Activated T-cell treated with anti-CD3 and anti-CD28 coated beads for 4 hours (primary cell): Measurements from ENCODE around the gene EXOC7.

Experiments
- DNase-seq: peaks from one replicate; pipeline ENCODE4 v3.0.0-alpha.2; 2020

Gene EXOC7

DNA sequence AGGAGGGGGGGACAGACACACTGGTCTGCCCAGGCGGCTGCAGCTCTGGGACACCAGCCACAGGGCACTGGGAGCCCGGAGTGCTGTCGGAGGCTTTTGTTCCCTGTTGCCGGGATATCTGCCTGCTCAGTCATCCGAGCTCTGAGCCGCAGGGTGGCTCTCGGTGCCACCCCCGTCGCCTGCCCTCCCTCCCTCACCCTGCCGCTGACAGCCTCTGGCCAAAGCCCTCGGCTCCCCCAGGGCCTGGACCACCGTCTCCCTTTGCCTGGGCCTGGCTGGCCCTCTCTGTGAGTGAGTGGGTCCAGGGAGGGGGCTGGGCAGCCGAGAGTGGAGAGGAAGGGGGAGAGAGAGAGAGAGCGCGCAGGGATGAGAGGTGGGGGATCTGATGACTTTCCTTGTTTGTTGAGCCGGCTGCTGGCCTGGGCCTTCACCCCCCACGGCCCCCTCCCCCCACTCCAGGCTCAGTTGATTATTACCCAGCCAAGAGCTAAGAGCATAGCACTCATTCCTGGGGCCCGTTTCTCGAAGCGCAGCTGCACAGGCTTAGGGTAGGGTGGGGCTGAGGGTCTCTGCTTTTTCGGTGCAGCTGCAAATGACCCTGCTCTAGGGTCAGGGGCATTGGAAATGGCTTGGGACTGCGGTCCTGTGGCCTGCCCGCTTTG, 34.8 kb upstream of the EXOC7 start:
- no peak for DNase-seq

DNA sequence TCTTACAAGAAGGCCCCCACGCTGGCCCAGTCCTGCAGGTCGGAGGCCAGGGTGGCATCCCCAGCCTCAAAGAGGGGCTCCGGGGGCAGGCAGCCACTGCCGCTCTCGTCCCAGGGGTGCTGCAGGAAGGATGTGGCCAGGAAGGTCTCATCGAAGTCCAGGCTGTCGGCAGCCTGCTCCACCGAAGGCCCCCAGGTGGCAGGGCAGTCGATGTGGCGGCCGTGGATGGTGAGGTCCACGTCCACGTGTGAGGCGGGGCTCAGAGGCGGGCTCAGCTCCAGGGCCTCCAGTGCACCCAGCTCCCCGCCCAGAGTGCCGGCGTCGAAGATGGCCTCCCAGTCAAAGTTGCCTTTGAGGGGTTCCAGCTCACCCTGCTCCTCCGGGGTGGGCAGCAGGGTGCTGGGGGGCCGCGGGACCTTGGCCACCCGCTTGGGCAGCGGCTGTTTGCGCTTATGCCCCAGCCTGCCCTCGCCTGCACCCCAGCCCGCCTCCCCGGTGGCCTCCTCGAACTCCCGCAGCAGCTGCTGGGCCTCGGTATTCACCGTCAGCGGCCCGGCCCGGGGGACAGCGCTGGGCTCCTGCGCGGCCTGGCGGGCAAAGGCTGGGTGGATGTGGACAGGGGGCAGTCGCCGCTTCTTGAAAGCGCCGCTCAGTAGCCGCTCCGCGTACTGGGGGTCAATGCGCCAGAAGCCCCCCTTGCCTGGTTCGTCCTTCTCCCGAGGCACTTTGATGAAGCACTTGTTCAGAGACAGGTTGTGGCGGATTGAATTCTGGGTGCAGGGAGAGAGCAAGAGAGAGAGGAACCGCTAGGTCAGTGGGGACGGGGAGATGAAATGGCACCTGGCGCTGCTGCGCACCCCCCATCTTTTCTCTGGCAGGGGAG, 34.0 kb upstream of the EXOC7 start:
- DNase-seq = no peak

DNA sequence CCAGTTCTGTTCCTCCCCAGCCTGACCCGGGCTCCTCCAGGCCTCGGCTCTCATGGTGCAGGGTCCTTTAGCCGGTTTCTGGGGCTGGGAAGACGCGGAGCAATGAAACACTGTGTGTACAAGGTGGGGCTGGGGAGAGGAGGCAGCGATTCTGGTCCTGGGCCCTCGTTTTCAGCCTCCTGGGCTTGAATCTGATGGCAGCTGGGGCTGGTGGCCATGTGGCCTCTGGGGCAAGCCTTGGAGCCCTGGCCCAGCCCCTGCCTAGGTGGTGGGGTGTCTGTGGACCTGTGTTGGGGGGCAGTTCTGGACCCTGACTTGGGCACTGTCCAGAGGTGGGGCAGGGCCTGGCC, 33.4 kb upstream of the EXOC7 start:
- DNase-seq = no peak

DNA sequence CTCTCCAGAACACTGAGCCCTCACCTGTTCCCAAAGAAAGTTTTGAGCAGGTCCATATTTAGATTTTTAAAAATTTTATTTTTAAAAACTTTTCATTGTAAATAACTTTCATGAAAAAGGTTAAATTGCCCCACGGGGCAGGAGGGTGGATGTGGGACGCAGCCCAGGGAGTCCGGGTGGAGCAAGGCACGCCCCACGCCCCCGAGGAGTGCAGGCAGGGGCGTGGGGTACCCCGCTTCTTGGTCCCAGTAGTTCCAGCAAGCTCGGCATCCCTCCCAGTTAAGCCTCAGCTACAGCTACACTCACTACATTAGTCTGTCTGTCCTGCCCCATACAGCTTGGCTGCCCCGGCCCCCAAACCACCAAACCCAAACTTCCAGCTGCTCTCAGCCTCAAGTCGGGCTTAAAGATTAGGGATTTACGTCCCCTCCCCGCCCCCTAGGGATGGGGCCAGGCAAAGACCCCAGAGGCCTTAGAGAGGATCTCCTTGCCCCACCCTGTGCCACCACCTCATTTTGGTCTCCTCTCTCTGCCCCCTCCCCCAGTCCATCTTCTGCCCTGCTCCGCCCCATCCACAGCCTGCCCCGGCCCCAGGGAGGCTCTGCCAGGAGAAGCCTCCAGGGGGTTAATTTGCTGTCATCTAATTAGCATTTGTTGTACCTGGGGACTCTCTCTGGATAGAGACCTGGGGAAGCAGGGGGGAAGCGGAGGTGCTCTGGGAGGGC, 32.9 kb upstream of the EXOC7 start:
- DNase-seq = no peak

DNA sequence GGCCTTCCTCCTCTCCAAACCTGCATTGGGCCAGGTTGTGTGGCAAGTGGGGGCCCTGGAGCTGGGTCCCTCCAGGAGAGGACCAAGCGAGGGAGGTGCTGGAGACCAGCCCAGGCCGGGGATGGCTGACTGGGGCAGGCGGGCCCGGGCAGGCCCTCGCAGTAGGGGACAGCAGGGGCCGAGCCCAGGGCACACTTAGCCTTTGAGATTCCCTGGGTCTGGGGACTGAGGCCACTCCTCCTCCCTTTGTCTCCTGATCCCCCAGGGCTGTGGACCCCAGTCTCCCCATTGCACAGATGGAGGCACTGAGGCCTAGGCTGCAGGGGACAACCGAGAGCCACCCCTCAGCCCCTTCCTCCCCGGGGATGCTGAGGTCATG, 32.2 kb upstream of the EXOC7 start:
- DNase-seq = no peak

DNA sequence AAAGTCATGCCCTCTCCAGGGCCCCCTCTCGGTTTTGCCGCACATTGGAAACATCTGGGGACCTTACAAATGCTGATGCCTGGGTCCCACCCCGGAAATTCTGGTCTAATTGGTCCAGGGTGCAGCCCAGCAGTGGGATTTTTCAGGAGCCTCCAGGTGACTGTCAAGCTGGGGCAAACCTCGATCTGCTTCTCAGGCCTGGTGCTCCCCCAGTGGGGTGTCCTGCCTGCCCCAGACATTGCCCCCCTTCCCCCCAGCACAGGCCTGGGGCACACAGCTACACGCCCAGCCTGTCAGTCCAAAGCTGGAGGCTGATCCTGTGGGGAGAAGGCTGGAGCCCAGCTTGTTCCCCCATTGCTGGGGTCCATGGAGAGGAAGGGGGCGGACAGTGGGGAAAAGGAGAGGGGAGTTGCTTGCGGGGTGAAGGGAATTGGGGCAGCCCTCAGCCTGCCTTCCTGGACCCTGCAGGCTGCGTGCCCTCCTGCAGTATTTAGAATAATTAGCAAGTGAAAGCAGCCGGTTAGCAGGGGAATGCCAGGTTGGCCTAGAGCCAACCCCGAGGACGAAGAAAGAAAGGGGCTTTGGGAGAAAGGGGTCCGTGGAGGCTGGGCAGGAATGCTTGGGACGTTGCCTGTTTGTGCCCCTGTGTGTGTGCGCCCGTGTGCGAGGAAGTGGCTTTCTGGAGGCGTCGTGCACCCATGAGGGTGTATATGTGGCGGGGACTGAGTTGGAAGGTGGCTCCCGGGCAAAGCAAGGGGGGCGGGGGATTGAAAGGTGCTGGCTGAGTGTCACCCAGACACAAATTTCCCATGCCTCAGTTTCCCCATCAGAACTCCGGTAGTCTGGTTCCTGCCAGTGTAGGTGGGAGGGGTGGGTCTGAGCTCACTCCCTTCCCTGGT, 31.6 kb upstream of the EXOC7 start:
- no peak for DNase-seq

DNA sequence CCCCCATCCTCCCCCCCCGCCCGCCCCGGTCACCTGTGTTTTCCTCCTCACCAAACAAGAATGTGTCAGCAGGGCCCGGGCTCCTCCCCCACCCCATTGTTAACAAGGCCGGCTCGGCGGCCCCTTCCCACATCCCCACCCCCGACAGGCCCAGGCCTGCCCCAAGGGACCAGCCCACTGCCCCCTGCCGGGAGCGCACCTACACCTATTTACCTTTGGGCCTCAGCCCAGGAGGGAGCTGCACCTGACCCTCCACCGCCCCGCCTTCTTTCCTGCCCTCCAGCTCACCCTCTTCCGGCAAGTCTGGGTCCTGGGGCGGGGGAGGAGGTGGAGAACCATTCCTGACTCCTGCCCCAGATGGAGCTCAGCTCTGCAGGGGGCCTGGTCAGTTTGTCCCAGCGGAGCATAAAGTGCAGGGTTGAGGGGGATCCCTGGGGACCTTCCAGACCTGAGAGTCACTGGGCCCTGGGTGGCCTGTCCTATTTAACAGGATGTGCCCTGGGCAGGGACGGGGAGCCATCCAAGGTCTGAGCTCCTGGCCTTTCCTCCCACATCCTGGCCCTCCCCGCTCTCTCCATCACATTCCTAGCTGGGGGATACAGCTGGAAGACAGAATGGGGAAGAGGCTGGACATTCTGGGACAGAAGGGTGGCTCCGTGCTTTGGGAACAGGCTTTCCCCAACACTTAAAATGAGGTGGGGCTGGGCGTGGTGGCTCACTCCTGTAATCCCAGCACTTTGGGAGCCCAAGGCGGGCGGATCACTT, 29.2 kb upstream of the EXOC7 start:
- DNase-seq = no peak

DNA sequence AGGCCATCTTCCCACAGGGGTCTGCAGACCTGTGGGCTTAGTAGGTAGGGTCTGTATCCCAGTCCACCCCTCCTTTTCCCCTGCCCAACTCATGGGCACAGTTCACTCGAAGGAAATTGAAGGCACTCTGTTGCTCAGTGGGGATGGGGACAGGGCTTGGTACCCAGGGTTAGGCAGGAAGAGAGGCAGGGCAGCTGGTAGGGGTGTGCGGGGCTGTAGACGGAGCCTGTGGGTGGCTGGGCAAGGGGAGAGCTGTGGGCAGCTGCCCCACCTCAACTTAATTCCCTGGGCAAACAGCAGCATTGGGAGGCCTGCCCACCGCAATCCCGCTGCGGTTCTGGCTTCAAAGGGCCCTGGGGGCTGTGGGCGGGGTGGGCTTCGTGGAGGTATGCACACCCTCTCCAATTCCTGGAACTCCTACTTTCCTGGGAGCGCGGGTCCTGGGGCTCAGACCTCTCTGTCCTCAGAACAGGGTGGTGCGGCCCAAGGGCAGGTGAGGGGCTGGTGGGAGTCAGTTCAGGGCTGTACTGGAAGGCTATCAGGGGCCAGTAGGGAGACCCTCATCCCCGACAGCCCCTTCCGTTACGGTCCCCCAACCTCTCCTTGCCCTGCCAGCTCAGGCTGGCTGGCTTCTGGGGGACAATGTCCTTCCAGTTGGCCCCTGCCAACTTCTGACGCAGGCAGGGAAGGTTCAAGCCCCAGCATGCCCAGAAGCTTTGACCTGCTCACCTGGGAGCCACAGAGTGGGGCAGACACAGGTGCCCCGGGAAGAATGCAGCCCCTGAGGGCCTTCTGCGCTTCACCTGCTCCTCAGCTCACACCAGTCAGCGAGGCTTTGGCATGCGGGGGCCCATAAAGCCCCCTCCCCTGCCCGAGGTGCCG, 28.3 kb upstream of the EXOC7 start:
- DNase-seq = no peak

DNA sequence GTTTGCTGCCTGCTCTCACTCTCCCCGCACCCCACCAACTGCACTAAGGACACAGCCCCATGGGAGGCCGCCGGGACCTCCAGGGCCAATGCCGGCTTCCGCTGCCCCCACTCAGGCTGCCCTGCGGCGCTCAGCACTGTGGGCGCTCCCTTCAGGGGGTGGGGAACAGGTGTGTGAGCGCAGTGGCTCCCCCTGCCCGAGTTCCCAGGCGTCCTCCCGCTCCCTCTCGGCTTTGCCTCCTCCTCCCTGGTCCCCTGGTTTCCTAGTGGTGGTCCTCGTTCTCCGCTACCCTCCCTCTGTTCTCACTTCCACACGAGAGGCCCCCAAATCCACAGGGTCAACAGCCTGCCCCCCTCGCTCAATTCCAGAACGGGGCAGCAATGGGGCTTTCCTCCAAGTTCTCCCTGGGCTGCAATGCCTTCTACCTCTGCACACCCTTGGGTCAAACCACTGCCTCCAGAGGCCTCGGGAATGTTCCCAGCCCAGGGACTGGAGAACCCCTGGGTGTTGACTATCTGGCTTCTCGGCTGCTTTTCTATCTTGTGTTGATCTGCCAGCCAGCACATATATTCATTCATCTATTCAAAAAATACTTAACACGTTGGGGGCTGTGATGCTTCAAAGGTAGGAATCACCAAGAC, 27.6 kb upstream of the EXOC7 start:
- DNase-seq = no peak

DNA sequence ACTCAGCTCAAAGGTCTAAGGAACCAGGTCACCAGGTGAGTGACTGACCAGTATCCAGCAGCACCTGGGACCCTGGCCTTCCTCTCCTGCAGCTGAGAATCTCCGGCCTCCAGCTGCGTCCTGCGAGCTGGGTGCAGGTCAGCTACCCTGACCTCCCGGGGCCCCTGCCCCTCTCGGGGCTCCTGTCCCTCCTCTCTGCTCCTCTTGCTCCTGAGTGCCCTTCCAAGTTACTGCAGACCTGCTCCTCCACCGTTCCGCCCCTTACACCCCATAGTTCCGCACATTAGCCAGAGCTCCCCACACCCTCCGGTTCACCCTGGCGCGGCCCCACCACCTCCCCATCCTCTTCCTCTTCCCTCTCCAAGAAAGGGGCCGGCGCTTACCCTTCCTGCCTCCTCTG, 26.9 kb upstream of the EXOC7 start:
- no peak for DNase-seq

DNA sequence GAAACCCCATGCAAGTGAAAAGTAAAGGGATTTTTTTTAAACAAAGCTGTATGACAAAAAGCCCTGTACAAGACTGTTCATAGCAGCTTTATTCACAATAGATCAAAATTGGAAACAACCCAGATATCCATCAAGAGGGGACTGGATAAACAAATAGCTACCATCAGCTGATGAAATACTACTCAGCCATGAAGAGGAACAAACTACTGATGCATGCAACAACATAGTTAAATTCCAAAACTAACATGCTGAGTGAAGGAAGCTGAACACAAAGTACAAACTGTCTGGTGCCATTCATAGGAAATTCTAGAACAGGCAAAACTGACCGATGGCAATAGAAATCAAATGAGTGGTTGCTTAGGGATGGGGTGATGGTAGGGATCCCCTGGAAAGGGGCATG, 22.3 kb upstream of the EXOC7 start:
- no peak for DNase-seq

DNA sequence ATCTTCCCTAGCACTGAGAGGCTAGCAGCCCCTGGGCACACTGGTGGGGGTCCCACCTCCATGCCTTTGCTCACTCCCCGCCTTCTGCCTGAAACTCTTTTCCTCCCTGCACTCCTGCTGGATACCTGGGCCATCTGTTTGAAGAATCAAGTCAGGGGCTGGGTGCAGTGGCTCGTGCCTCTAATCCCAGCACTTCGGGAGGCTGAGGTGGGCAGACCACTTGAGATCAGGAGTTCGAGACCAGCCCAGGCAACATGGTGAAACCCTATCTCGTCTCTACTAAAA, 21.7 kb upstream of the EXOC7 start:
- no peak for DNase-seq

DNA sequence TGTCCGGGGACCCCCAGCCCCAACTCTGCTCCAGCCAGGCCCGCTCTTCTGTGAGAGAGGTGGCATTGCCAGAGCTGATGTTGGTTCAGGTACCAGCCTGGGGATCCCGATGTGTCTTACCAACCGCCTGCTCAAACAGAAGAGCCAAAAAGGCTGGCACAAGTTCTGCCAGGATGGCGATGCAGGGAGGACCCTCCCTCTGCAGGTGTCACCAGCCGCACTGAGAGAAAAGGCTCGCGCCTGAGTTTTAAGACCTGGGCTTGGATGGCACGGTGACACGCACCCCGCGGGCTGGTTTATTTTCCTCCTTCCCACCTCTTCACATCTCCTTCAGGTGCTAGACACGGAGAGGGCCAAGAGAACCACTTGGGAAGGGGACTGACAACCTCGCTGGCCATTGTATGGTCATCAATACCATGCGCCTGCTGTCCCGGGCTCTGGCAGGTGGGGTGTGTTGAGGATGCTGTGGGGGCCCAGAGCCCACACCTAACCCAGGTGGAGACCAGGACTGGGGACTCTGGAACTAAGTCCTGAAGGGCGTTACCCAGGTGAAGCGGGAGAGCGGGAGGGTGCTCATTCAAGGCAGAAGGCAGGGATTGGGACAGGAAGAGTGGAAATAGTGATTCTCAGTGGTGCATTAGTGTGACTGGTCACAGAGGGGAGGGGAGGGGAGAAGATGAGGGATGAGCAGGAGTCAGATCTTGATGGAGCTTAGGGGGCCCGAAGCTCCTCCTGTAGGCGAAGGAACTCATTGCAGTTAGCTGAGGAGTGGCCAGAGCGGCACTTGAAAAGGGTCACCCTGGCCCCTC, 21.2 kb upstream of the EXOC7 start:
- DNase-seq = no peak

DNA sequence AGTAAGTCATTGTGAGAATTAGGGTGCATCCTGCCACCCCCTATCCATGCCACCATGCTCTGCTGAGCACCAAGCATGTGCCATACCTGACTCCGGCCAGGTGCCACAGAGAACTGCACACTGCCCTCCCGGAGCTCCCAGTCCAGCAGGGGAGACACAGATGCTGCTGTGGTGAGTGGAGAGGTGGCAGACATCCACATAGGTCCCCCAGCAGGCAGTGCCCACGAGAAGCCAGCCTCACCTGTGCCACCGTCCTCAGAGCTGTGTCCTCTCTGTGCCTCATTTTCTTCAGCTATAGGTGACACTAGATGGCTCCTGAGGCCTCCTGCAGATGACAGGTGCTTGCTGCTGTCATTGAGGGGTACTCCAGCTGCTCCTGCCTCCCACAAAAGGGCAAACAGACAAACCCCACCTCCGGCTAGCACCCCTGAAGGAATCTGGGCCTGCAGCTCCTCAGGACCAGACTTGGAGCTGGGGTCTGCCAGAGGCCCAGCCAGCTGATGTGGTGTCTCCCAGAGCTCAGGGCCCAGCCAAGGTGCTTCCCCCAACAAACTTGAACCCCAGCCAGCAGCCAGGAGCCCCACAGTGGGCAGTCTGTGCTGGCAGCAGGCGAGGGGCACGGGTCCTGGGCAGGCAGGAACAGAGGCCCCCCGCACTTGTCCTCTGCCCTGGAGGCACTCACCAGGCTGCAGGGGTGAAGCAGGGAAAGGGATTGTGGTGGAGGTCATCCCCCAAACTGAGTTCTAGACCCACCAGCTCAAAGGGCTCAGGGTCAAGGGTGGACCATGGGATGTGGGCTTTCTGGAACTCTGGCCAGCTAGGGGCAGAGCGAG, 20.4 kb upstream of the EXOC7 start:
- DNase-seq = no peak

DNA sequence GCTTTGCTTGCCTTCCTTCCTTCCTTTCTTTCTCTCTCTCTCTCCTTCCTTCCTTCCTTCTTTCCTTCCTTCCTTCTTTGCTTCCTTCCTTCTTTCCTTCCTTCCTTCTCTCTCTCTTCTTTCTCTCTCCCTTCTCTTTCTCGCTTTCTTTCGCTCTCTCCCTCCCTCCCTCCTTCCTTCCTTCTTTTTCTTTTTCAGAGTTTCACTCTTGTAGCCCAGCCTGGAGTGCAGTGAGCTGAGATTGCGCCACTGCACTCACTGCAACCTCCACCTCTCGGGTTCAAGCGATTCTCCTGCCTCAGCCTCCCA, 19.6 kb upstream of the EXOC7 start:
- no peak for DNase-seq

DNA sequence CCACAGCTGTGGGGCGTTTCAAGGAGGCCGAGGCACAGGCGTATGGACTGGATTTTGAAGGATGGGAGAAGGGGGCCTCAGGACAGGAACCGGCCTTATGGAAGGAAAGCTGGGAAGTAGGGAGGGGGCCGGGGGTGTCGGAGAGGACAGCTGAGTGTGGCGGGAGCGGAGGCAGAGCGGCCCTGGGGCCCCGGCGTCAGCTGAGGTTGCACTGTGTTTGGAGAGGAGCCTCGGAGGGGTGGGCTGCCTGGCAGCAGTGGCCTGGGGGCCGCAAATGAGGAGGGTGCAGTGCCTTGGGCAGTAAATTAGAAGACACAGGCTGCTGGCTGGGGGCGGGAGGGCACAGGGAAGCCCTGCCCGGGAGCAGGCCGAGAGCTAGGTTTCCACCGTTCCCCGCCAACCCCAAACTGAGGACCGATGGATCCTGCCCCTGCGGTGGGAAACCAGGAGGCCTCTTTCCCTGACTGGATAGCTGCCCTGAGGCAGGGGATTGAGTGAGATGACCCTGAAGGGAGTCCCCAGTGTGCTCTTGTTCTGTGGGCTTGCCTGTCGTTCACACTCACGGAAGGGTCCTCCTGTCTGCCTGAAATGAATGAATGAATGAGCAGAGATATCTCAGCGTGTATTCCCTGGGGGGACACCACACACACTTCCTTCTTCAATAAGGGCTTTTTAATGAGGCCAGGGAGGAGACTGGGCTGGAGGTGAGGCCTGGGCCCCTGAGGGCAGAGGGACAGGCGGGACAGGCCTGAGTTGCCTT, 19.0 kb upstream of the EXOC7 start:
- DNase-seq = no peak

DNA sequence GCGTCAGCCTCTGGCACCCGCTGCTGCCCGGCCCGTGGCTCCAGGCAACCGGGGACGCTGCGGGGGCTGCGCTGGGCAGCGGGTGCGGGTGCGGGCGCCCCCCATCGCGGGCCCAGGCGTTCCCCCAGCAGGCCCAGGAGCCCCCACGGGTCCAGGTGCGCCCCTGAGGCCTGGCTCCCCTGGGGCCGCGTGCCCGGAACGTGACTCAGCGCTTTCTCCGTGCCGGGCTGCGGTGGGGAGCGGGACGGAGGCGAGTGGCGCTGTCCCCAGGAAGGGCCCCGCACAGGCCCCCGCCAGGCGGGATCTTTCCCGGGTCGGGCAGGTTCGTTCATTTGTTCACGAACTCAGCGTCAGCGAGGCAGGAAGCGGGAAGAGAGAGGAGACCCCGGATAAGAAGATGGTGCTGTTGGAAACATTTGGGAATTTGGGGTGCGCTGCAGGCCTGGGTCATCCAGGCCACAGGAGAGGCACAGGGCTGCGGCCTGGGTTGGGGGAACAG, 18.4 kb upstream of the EXOC7 start:
- no peak for DNase-seq

DNA sequence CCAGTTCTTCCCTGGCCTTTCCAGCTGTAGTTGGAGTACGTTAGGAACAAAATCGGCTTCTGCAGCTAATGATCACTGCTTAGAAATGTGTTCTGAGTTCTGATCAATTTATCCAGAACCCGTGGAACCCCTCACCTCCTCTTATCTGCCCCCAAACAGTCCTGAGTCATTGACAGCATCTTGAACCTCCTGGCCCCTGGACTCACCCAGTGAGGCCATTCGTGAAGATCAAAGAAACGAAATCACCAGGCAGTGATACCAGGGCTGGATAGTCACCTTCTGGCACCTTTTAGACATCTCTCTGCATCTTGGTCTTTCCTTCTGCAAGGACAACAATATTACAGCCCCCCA, 17.0 kb upstream of the EXOC7 start:
- no peak for DNase-seq
